HL-60 (cell line): ENCODE data around the gene RELL1.

Experiments used
- CTCF ChIP-seq: IDR thresholded peaks from one replicate; pipeline ENCODE4 v1.5.1; 2011; ENCODE audit warnings: low read length, control low read depth, inconsistent platforms; ENCODE audit not compliant: insufficient read depth
- GABPA ChIP-seq: IDR thresholded peaks from 2 replicates; pipeline ENCODE4 v1.6.1; 2012; ENCODE audit warnings: low read depth
- POLR2AphosphoS5 ChIP-seq: IDR thresholded peaks from 2 replicates; pipeline ENCODE4 v1.6.1; 2012; ENCODE audit warnings: low read depth
- REST ChIP-seq: IDR thresholded peaks from 2 replicates; pipeline ENCODE4 v1.6.1; 2012; ENCODE audit warnings: low read depth; ENCODE audit not compliant: insufficient replicate concordance
- SPI1 ChIP-seq: IDR thresholded peaks from 2 replicates; pipeline ENCODE4 v1.6.1; 2012; ENCODE audit warnings: low read depth, mild to moderate bottlenecking, borderline replicate concordance

- TF ChIP-seq CTCF (no peak), POLR2AphosphoS5 (no peak), REST (no peak), GABPA (no peak), SPI1 (no peak)
Observed at GRCh38 chr4:37641352-37641751, 44.8 kb downstream of the RELL1 start.
